ENCODE results near the gene STXBP6.
"Not testable (repeated sequence)": the region's sequence is repeated elsewhere in the genome, so short reads cannot be mapped to it uniquely, and the experiment has no call there.

Gene STXBP6

DNA sequence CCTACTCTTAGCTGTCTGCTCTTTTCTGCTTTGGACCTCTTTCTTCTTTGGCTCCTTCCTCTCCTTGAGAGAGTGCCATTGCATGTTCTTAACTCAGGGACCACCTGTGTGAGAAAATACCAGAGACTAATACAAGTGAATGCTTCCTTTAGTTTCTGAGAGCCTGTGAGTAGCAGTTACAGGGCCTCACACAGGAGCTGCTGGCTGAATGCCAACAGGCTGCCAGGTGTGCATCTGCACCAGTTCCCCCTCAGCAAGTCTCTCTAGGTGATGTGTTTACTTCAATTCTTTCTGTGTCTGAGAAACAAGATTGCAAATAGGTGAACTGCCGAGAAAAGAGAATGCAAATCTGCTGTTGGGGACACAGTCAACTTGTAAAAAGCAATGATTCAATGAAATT lies 108.2 kb downstream of the STXBP6 start:
- H3K36me3 ChIP-seq (replicated peaks; ENCODE audit: low read depth, low read length), result no peaks in the 10 kb centered on the region
- H3K9ac ChIP-seq (ENCODE audit: low read length), result no peak overlapping the region
- no peaks in the 10 kb centered on the region for H3K27me3 ChIP-seq (ENCODE audit: low read depth, low read length)
- H3K4me2 ChIP-seq (ENCODE audit: low read length), result no peak overlapping the region
- no peaks in the 10 kb centered on the region for H3K9me3 ChIP-seq (ENCODE audit: insufficient read depth, low read length)
- no peak overlapping the region for H2AFZ ChIP-seq (ENCODE audit: low read depth, low read length)
- TF ChIP-seq, protein P1, sequence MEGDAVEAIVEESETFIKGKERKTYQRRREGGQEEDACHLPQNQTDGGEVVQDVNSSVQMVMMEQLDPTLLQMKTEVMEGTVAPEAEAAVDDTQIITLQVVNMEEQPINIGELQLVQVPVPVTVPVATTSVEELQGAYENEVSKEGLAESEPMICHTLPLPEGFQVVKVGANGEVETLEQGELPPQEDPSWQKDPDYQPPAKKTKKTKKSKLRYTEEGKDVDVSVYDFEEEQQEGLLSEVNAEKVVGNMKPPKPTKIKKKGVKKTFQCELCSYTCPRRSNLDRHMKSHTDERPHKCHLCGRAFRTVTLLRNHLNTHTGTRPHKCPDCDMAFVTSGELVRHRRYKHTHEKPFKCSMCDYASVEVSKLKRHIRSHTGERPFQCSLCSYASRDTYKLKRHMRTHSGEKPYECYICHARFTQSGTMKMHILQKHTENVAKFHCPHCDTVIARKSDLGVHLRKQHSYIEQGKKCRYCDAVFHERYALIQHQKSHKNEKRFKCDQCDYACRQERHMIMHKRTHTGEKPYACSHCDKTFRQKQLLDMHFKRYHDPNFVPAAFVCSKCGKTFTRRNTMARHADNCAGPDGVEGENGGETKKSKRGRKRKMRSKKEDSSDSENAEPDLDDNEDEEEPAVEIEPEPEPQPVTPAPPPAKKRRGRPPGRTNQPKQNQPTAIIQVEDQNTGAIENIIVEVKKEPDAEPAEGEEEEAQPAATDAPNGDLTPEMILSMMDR (IDR thresholded peaks at IDR 0.05; ENCODE audit: low read depth, low read length), result no peak
- TF ChIP-seq EZH2phosphoT487 (IDR thresholded peaks at IDR 0.05; ENCODE audit: low read depth), result no peak
- no peak overlapping the region for H3K27ac ChIP-seq (ENCODE audit: low read length)
- H3K4me1 ChIP-seq (ENCODE audit: low read length), result 0 out of 2 replicates have a peak, but pooled peaks cover 2% of the 10 kb centered on the region
- H4K20me1 ChIP-seq (ENCODE audit: insufficient read depth, low read length), result no peaks in the 10 kb centered on the region
- H3K79me2 ChIP-seq (ENCODE audit: low read length), result no peaks in the 10 kb centered on the region
- H3K4me3 ChIP-seq (ENCODE audit: low read length), result no peak overlapping the region

DNA sequence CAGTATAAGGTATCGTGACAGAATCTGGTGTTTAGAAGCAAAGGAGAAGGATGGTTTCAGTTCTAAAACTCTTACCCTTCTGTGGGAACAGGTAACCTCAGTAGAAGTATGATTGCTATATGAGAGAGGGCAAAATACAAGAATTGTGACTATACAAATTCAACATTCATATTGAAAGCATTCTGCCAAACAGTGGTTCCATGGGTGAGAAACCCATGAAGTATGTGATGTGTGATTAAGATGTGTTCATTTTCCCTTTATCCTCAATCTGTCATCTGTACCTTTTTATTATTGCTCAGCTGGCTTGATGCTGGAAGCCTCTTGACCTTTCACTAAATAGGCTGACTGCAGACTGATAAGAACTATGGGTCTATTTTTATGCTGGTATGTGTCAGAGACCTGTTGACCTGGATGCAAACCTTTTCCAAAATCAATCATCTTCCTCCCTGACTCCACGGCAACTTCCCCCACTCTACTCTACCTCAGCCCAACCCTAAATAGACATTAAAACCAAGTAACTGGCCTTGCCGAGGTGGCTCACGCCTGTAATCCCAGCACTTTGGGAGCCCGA lies 109.6 kb downstream of the STXBP6 start:
- H3K27ac ChIP-seq (ENCODE audit: low read length), result no peak overlapping the region
- TF ChIP-seq, protein P1 (IDR thresholded peaks at IDR 0.05; ENCODE audit: low read depth, low read length), result no peak
- no peak for TF ChIP-seq EZH2phosphoT487 (IDR thresholded peaks at IDR 0.05; ENCODE audit: low read depth)

DNA sequence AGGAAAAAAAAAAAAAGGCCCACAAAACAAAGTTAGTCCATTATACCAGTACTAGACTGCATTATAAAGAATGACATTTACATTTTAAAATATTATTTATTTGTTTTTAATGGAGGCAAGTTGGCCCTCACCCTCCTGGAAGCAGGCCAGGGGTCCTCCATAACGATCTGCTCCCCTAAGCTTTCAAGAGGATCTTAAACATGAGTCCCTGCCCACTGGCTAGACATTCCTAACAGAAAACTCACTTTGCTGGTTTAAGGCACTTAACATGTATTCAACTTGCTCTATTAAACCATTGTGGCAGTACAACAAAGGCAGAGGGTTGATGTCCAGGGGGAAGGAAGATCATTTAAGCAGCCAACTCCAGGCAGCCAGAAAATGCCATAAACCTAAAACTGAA lies 111.4 kb downstream of the STXBP6 start:
- no peak for TF ChIP-seq EZH2phosphoT487 (IDR thresholded peaks at IDR 0.05; ENCODE audit: low read depth)
- TF ChIP-seq, protein P1 (IDR thresholded peaks at IDR 0.05; ENCODE audit: low read depth, low read length), result no peak
- no peaks in the 10 kb centered on the region for H3K36me3 ChIP-seq (replicated peaks; ENCODE audit: low read depth, low read length)
- H3K9me3 ChIP-seq (ENCODE audit: insufficient read depth, low read length), result no peaks in the 10 kb centered on the region

More for the DNA sequence above, 109.6 kb downstream of the STXBP6 start:
- H4K20me1 ChIP-seq (ENCODE audit: insufficient read depth, low read length), result no peaks in the 10 kb centered on the region
- H3K4me1 ChIP-seq (ENCODE audit: low read length), result 0 out of 2 replicates have a peak, but pooled peaks cover 2% of the 10 kb centered on the region
- no peak overlapping the region for H3K4me3 ChIP-seq (ENCODE audit: low read length)
- H3K9ac ChIP-seq (ENCODE audit: low read length), result no peak overlapping the region
- no peak overlapping the region for H2AFZ ChIP-seq (ENCODE audit: low read depth, low read length)
- no peak overlapping the region for H3K4me2 ChIP-seq (ENCODE audit: low read length)
- no peaks in the 10 kb centered on the region for H3K9me3 ChIP-seq (ENCODE audit: insufficient read depth, low read length)
- H3K36me3 ChIP-seq (replicated peaks; ENCODE audit: low read depth, low read length), result no peaks in the 10 kb centered on the region
- no peaks in the 10 kb centered on the region for H3K79me2 ChIP-seq (ENCODE audit: low read length)
- no peaks in the 10 kb centered on the region for H3K27me3 ChIP-seq (ENCODE audit: low read depth, low read length)

DNA sequence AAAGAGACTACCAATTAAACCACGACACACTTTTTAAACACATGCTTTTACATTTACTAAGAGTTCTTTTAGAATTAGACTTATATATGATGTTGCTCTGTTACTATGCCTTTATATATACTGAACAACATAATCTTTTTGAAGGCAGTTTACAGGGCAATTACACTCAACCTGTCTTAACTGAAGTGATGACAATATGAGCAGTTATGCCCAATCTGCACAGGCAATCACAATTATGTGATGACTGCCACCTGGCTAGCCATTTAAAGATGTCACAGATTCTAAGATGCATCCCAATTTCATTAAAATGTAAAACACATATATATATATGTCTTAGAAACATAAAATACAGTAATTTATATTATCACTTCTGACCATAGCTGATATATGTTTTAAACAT lies 112.6 kb downstream of the STXBP6 start:
- Histone ChIP-seq H4K20me1 (ENCODE audit: insufficient read depth, low read length) (no peaks in the 10 kb centered on the region), H3K4me1 (ENCODE audit: low read length) (0 out of 2 replicates have a peak, but pooled peaks cover 2% of the 10 kb centered on the region), H3K36me3 (replicated peaks; ENCODE audit: low read depth, low read length) (no peaks in the 10 kb centered on the region), H3K27ac (ENCODE audit: low read length) (no peak overlapping the region), H3K79me2 (ENCODE audit: low read length) (no peaks in the 10 kb centered on the region), H3K9me3 (ENCODE audit: insufficient read depth, low read length) (no peaks in the 10 kb centered on the region), H3K9ac (ENCODE audit: low read length) (no peak overlapping the region), H3K27me3 (ENCODE audit: low read depth, low read length) (no peaks in the 10 kb centered on the region), H3K4me2 (ENCODE audit: low read length) (no peak overlapping the region), H3K4me3 (ENCODE audit: low read length) (no peak overlapping the region), H2AFZ (ENCODE audit: low read depth, low read length) (no peak overlapping the region)
- no peak for TF ChIP-seq EZH2phosphoT487 (IDR thresholded peaks at IDR 0.05; ENCODE audit: low read depth)

More for the DNA sequence above, 111.4 kb downstream of the STXBP6 start:
- H4K20me1 ChIP-seq (ENCODE audit: insufficient read depth, low read length), result no peaks in the 10 kb centered on the region
- 0 out of 2 replicates have a peak, but pooled peaks cover 2% of the 10 kb centered on the region for H3K4me1 ChIP-seq (ENCODE audit: low read length)
- no peak overlapping the region for H3K4me3 ChIP-seq (ENCODE audit: low read length)
- H3K27ac ChIP-seq (ENCODE audit: low read length), result no peak overlapping the region
- no peak overlapping the region for H2AFZ ChIP-seq (ENCODE audit: low read depth, low read length)
- no peak overlapping the region for H3K9ac ChIP-seq (ENCODE audit: low read length)
- no peaks in the 10 kb centered on the region for H3K27me3 ChIP-seq (ENCODE audit: low read depth, low read length)
- H3K79me2 ChIP-seq (ENCODE audit: low read length), result no peaks in the 10 kb centered on the region
- H3K4me2 ChIP-seq (ENCODE audit: low read length), result no peak overlapping the region

DNA sequence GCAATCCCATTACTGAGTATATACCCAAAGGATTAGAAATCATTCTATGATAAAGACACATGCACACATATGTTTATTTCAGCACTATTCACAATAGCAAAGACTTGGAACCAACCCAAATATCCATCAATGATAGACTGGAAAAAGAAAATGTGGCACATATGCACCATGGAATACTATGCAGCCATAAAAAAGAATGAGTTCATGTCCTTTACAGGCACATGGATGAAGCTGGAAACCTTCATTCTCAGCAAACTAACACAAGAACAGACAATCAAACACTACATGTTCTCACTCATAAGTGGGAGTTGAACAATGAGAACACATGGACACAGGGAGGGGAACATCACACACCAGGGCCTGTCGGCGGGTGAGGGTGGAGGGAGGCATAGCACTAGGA lies 113.2 kb downstream of the STXBP6 start:
- not testable (repeated sequence) for H2AFZ ChIP-seq (ENCODE audit: low read depth, low read length); H3K9ac ChIP-seq (ENCODE audit: low read length); H3K79me2 ChIP-seq (ENCODE audit: low read length); H3K9me3 ChIP-seq (ENCODE audit: insufficient read depth, low read length); H4K20me1 ChIP-seq (ENCODE audit: insufficient read depth, low read length); H3K36me3 ChIP-seq (replicated peaks; ENCODE audit: low read depth, low read length); H3K27me3 ChIP-seq (ENCODE audit: low read depth, low read length); H3K27ac ChIP-seq (ENCODE audit: low read length); H3K4me1 ChIP-seq (ENCODE audit: low read length); H3K4me3 ChIP-seq (ENCODE audit: low read length); H3K4me2 ChIP-seq (ENCODE audit: low read length)
